Measurements from ENCODE around the gene PARVB. TPM values are rescaled to one million over a fixed set of nuclear protein-coding genes. Genes with fewer than 3 reads are reported as not detected.

Gene PARVB
- total and polyA plus RNA-seq, 11 donors: 54.9 to 172 (median 95.8) TPM

DNA sequence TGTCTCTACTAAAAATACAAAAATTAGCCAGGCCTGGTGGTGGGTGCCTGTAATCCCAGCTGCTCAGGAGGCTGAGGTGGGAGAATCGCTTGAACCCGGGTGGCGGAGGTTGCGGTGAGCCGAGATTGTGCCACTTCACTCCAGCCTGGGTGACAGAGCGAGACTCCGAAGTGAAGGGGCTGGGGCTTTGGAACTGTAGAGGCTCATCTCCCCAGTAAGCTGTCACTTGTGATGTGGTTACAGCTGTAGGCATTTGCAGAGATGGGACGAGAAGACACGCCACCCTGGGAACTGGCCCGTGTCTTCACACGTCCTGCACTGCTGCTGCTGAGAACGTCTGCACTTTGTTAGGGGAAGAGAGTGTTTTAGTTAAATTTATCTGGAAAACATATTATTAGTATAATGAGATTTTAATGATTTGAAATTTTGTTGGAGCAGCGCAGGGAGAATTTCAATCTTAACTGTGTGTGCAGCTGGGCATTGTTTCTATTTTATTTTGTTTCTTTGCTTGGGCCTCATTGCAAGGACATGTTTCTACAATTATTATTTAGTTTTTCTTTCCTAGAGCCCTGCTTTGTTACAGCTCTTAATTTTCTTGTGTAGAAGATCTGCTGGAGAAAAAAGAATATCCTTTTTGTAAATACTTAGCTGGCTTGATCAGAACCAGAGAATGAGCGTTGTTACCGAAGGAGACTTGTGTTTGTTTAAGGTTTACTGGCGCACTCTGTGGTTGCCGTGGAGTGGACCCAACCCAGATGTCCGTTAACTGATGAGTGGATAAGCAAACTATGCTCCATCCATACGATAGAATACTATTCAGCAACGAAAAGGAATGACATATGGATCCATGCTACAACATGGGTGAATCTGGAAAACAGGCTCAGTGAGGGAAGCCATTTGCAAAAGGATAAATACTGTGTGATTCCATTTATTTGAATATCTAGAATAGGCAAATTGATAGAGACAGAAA lies 18.4 kb downstream of the PARVB start:
- peaks cover 0 to 3% (median 0%) of the 10 kb centered on the region in 12 donors for H3K9me3 ChIP-seq
- TF ChIP-seq, protein P1, sequence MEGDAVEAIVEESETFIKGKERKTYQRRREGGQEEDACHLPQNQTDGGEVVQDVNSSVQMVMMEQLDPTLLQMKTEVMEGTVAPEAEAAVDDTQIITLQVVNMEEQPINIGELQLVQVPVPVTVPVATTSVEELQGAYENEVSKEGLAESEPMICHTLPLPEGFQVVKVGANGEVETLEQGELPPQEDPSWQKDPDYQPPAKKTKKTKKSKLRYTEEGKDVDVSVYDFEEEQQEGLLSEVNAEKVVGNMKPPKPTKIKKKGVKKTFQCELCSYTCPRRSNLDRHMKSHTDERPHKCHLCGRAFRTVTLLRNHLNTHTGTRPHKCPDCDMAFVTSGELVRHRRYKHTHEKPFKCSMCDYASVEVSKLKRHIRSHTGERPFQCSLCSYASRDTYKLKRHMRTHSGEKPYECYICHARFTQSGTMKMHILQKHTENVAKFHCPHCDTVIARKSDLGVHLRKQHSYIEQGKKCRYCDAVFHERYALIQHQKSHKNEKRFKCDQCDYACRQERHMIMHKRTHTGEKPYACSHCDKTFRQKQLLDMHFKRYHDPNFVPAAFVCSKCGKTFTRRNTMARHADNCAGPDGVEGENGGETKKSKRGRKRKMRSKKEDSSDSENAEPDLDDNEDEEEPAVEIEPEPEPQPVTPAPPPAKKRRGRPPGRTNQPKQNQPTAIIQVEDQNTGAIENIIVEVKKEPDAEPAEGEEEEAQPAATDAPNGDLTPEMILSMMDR (IDR thresholded peaks at IDR 0.05): no peak
- no peak for TF ChIP-seq POLR2A (IDR thresholded peaks at IDR 0.05)
- ATAC-seq (no peak), DNase-seq (peak in 1 of 5 donors; percentile 9)
- no peaks in the 10 kb centered on the region for H3K36me3 ChIP-seq
- WGBS, 4 donors: 77 to 92% (median 88%) methylated on average over 20 of the region's 20 CpGs
- no peak overlapping the region for H3K4me3 ChIP-seq
- intact Hi-C loops (cut with DNase I): no loop called here
- H3K27me3 ChIP-seq: no peaks in the 10 kb centered on the region
- H3K4me1 ChIP-seq: peaks cover 0 to 30% (median 24%) of the 10 kb centered on the region in 12 donors
- H3K27ac ChIP-seq: no peak overlapping the region

- no peak overlapping the region for H3K27ac ChIP-seq
- no peaks in the 10 kb centered on the region for H3K36me3 ChIP-seq
- H3K4me1 ChIP-seq: peaks cover 4 to 43% (median 31%) of the 10 kb centered on the region in 12 donors
- 95 to 100% (median 100%) methylated on average over 1 of the region's 1 CpG for WGBS, 4 donors
- H3K27me3 ChIP-seq: no peaks in the 10 kb centered on the region
- ATAC-seq: no peak
- no peak overlapping the region for H3K4me3 ChIP-seq
- H3K9me3 ChIP-seq: peaks cover 0 to 3% (median 0%) of the 10 kb centered on the region in 12 donors
- intact Hi-C loops (cut with DNase I): no loop called here
- TF ChIP-seq, protein P1 (IDR thresholded peaks at IDR 0.05): no peak
- no peak for TF ChIP-seq POLR2A (IDR thresholded peaks at IDR 0.05)
- no peak for DNase-seq
Observed at GRCh38 chr22:44045145-44045544, 21.0 kb downstream of the PARVB start.

DNA sequence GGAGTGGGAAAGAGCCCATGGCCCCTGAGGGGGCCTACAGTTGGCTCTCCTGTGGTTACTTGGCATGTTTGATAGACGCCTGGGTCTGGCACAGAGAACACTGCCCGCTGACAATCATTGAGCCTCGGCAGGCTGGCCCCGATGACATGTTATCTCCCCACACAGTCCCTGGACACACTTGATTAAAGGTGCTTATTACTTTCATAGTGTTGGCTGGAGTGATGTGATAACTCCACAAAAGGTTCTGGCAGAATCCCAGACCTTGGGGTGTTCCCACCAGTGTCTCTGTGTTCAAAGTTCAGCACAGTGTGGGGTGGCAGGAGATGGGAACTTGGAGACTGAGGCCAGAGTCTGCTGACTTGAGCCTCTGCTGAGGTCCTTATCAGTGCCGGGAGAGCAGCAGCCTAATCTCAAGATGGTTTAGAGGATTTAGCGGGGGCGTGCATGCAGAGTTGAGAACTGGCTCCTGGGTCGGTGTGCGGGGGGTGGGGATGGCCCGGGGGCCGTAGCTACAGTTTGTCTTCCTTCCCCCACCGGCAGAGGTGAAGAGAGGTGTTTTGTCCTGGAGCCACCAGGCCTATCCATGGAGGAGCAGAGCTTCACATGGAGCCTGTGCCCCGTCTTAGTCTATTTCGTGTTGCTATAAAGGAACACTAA lies 22.5 kb downstream of the PARVB start:
- Histone ChIP-seq H3K4me1 (peaks cover 10 to 58% (median 40%) of the 10 kb centered on the region in 12 donors), H3K27ac (peak overlapping the region in 8 of 12 donors; percentile 28 to 72 (median 52)), H3K9me3 (no peaks in the 10 kb centered on the region), H3K27me3 (no peaks in the 10 kb centered on the region), H3K4me3 (no peak overlapping the region), H3K36me3 (no peaks in the 10 kb centered on the region)
- intact Hi-C loops (cut with DNase I): no loop called here
- TF ChIP-seq POLR2A (IDR thresholded peaks at IDR 0.05): no peak
- TF ChIP-seq, protein P1 (IDR thresholded peaks at IDR 0.05): no peak
- DNase-seq (peak; percentile 52 to 83 (median 66)), ATAC-seq (peak; percentile 83 to 94 (median 88))
- WGBS, 4 donors: 41 to 57% (median 46%) methylated on average over 13 to 14 of the region's 14 CpGs

- Histone ChIP-seq H3K9me3 (no peaks in the 10 kb centered on the region), H3K36me3 (peaks cover 0 to 5% (median 0%) of the 10 kb centered on the region in 9 donors), H3K27ac (peak overlapping the region in 7 of 12 donors; percentile 11 to 72 (median 46)), H3K27me3 (no peaks in the 10 kb centered on the region), H3K4me1 (peaks cover 10 to 64% (median 40%) of the 10 kb centered on the region in 12 donors), H3K4me3 (peak overlapping the region in 5 of 12 donors; percentile 10 to 33 (median 13))
- DNase-seq (no peak), ATAC-seq (no peak)
- WGBS, 4 donors: 74 to 87% (median 83%) methylated on average over 9 of the region's 9 CpGs
- no peak for TF ChIP-seq POLR2A (IDR thresholded peaks at IDR 0.05)
- TF ChIP-seq, protein P1 (IDR thresholded peaks at IDR 0.05): no peak
- intact Hi-C loops (cut with DNase I): no loop called here
Observed at GRCh38 chr22:44047891-44048301, 23.8 kb downstream of the PARVB start.
